MM.1S (cell line): ENCODE data around the gene SCUBE3.

Experiments
- EZH2 ChIP-seq: fragments of 300-600 bp; sonication (generic); optimal IDR thresholded peaks from 2 replicates; pipeline ENCODE3; 2017; ENCODE audit warnings: low read depth, mild to moderate bottlenecking, antibody characterized with exemption, low read length, mixed read lengths
- TF ChIP-seq, protein P1 (sequence below): fragments of 300-600 bp; sonication (generic); IDR thresholded peaks from 2 replicates; pipeline ENCODE4 v1.5.1; 2016; ENCODE audit warnings: antibody characterized with exemption, low read length, mixed read lengths

DNA sequence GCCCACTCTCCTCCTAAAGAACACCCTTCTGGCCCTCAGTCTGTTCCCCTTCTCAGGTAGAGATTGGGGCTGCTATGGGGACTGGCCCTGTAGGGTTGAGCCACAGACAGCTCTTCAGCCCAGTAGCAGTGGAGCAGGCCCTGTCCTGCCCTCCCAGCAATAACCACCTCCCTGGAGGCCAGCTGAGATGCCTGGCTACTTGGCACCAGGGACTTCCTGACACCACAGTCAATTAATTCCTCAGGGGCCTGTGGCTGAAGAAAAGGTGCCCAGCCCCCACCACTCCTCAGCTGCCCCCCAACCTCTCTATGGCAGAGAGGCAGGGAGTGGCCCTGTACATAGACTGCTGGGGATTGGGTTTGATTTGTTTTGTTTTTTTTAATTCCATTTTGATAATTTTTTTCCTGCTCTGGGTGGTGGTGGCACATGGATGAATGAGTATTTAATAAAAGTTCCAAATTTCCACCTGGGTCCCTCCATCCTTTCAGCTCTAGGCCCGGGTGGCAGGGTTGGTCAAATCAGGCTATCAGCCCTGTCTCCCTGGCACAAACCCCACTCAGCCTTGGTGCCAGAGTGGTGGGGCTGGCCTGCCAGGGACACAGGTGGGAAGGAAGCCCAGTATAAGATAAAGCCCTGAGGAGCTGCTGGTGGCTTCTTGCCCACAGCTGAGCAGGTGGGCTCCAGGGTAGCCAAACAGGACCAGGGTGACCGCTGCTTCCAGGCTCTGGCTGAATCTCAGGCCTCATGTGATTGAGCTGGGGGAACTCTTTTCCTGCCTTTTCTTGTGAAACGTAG, 82.0 kb downstream of the SCUBE3 start:
- TF ChIP-seq, protein P1, sequence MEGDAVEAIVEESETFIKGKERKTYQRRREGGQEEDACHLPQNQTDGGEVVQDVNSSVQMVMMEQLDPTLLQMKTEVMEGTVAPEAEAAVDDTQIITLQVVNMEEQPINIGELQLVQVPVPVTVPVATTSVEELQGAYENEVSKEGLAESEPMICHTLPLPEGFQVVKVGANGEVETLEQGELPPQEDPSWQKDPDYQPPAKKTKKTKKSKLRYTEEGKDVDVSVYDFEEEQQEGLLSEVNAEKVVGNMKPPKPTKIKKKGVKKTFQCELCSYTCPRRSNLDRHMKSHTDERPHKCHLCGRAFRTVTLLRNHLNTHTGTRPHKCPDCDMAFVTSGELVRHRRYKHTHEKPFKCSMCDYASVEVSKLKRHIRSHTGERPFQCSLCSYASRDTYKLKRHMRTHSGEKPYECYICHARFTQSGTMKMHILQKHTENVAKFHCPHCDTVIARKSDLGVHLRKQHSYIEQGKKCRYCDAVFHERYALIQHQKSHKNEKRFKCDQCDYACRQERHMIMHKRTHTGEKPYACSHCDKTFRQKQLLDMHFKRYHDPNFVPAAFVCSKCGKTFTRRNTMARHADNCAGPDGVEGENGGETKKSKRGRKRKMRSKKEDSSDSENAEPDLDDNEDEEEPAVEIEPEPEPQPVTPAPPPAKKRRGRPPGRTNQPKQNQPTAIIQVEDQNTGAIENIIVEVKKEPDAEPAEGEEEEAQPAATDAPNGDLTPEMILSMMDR: no peak
- no peak for TF ChIP-seq EZH2
